Neural cell (in vitro differentiated cells): Measurements from ENCODE around the gene WDR5. TPM values are rescaled to one million over a fixed set of nuclear protein-coding genes. Genes with fewer than 3 reads are reported as not detected.

Experiments used
- H2AFZ ChIP-seq: fragments of 200-600, 300-800 bp; sonication (generic), shearing (Covaris generic); 2 replicates; pipeline ENCODE4 v1.6.0; 2014; ENCODE audit warnings: low read depth, mild to moderate bottlenecking, antibody characterized with exemption, low read length, moderate library complexity
- H3F3A ChIP-seq: fragments of 200-600 bp; shearing (Covaris generic); 2 replicates; pipeline ENCODE4 v1.6.1; 2016; ENCODE audit warnings: mild to moderate bottlenecking, moderate library complexity, mixed read lengths, antibody characterized with exemption, low read length; ENCODE audit not compliant: insufficient read depth, poor library complexity, severe bottlenecking
- H3K27ac ChIP-seq: fragments of 200-600, 300-800 bp; sonication (generic), shearing (Covaris generic); 2 replicates; pipeline ENCODE4 v1.5.1; 2014; ENCODE audit warnings: mild to moderate bottlenecking, low read length, moderate library complexity
- H3K27me3 ChIP-seq: fragments of 300-800, 200-600 bp; sonication (generic), shearing (Covaris generic); 2 replicates; pipeline ENCODE4 v1.6.0; 2014; ENCODE audit warnings: mild to moderate bottlenecking, low read depth, low read length, moderate library complexity; ENCODE audit not compliant: insufficient read depth
- H3K36me3 ChIP-seq: fragments of 300-800, 200-600 bp; sonication (generic), shearing (Covaris generic); 2 replicates; pipeline ENCODE4 v1.5.1; 2014; ENCODE audit warnings: mild to moderate bottlenecking, antibody characterized with exemption, low read length, moderate library complexity; ENCODE audit not compliant: insufficient read depth
- H3K4me2 ChIP-seq: fragments of 300-800, 200-600 bp; sonication (generic), shearing (Covaris generic); 2 replicates; pipeline ENCODE4 v1.6.0; 2014; ENCODE audit warnings: mild to moderate bottlenecking, low read length
- H3K4me3 ChIP-seq: fragments of 300-800, 200-600 bp; sonication (generic), shearing (Covaris generic); 2 replicates; pipeline ENCODE4 v1.5.1; 2014; ENCODE audit warnings: mild to moderate bottlenecking, low read length, moderate library complexity
- H3K79me2 ChIP-seq: fragments of 200-600 bp; shearing (Covaris generic); replicated peaks from 2 replicates; pipeline ENCODE4 v1.6.0; 2014; ENCODE audit warnings: mild to moderate bottlenecking, low read length, moderate library complexity; ENCODE audit not compliant: insufficient read depth
- H3K9ac ChIP-seq: fragments of 300-800, 200-600 bp; sonication (generic), shearing (Covaris generic); 2 replicates; pipeline ENCODE4 v1.6.1; 2016; ENCODE audit warnings: mild to moderate bottlenecking, low read length, mixed read lengths
- H3K9me2 ChIP-seq: fragments of 200-600 bp; shearing (Covaris generic); 2 replicates; pipeline ENCODE4 v1.6.1; 2016; ENCODE audit warnings: mild to moderate bottlenecking, low read length, mixed read lengths; ENCODE audit not compliant: insufficient read depth
- H3K9me3 ChIP-seq: fragments of 200-600, 300-800 bp; sonication (generic), shearing (Covaris generic); 2 replicates; pipeline ENCODE4 v1.6.1; 2016; ENCODE audit warnings: mild to moderate bottlenecking, mixed run types, low read length, moderate library complexity, mixed read lengths
- H4K20me1 ChIP-seq: fragments of 200-600 bp; shearing (Covaris generic); 2 replicates; pipeline ENCODE4 v1.6.1; 2016; ENCODE audit warnings: mild to moderate bottlenecking, mixed run types; ENCODE audit not compliant: insufficient read depth
- CTCF ChIP-seq: fragments of 450-650 bp; IDR thresholded peaks from 2 replicates; pipeline ENCODE4 v1.5.1; 2014; ENCODE audit warnings: antibody characterized with exemption, mild to moderate bottlenecking, moderate library complexity; ENCODE audit not compliant: poor library complexity, severe bottlenecking
- EP300 ChIP-seq: fragments of 450-650 bp; conservative IDR thresholded peaks from 2 replicates; pipeline ENCODE4 v1.6.1; 2014; ENCODE audit warnings: antibody characterized with exemption, mild to moderate bottlenecking, moderate library complexity; ENCODE audit not compliant: poor library complexity, severe bottlenecking
- EZH2 ChIP-seq: fragments of 200-600, 300-800 bp; shearing (Covaris generic), sonication (generic); IDR thresholded peaks from 2 replicates; pipeline ENCODE4 v1.6.1; 2014; ENCODE audit warnings: antibody characterized with exemption, low read length, borderline replicate concordance, mild to moderate bottlenecking; ENCODE audit not compliant: insufficient read depth, poor library complexity, severe bottlenecking
- MXI1 ChIP-seq: fragments of 450-650 bp; conservative IDR thresholded peaks from 2 replicates; pipeline ENCODE4 v1.6.1; 2014; ENCODE audit warnings: antibody characterized with exemption, mild to moderate bottlenecking; ENCODE audit not compliant: poor library complexity, severe bottlenecking
- POLR2AphosphoS5 ChIP-seq: IDR thresholded peaks from 2 replicates; pipeline ENCODE4 v1.6.1; 2012
- RAD21 ChIP-seq: fragments of 450-650 bp; conservative IDR thresholded peaks from 2 replicates; pipeline ENCODE4 v1.6.1; 2014; ENCODE audit warnings: antibody characterized with exemption, mild to moderate bottlenecking, moderate library complexity
- REST ChIP-seq: IDR thresholded peaks from 2 replicates; pipeline ENCODE4 v1.6.1; 2012; ENCODE audit warnings: borderline replicate concordance
- SMC3 ChIP-seq: fragments of 450-650 bp; conservative IDR thresholded peaks from 2 replicates; pipeline ENCODE4 v1.6.1; 2014; ENCODE audit warnings: antibody characterized with exemption, mild to moderate bottlenecking, moderate library complexity; ENCODE audit not compliant: poor library complexity
- TAF1 ChIP-seq: IDR thresholded peaks from 2 replicates; pipeline ENCODE4 v1.6.1; 2012; ENCODE audit warnings: low read depth
- polyA plus RNA-seq: library from polyadenylated mRNA; depleted of rRNA; stranded (reverse); fragments of >200 nt; gene quantifications from 2 replicates; pipeline ENCODE4 v1.2.3, GENCODE V29; 2014

WDR5 gene
- polyA plus RNA-seq, 1 donor from 2014 or later = 40.2 TPM

- Histone ChIP-seq H3K9me3 (no peaks in the 10 kb centered on the region), H3F3A (no peaks in the 10 kb centered on the region), H3K4me3 (no peak overlapping the region), H3K9me2 (no peaks in the 10 kb centered on the region), H3K36me3 (no peaks in the 10 kb centered on the region), H4K20me1 (no peaks in the 10 kb centered on the region), H3K27ac (no peak overlapping the region), H3K4me2 (no peak overlapping the region), H3K9ac (no peak overlapping the region), H2AFZ (no peak overlapping the region), H3K27me3 (no peaks in the 10 kb centered on the region), H3K79me2 (no peaks in the 10 kb centered on the region)
- no peak for TF ChIP-seq TAF1
- no peak for TF ChIP-seq MXI1
- no peak for TF ChIP-seq SMC3
- no peak for TF ChIP-seq REST
- no peak for TF ChIP-seq EZH2
- no peak for TF ChIP-seq POLR2AphosphoS5
Measured at GRCh38 chr9:134162926-134163370, 27.1 kb downstream of the WDR5 start.

GRCh38 chr9:134163371-134164196 is 27.7 kb downstream of the WDR5 start:
- no peak overlapping the region for H3K4me3 ChIP-seq
- H3K4me2 ChIP-seq = no peak overlapping the region
- no peaks in the 10 kb centered on the region for H3K9me2 ChIP-seq
- no peaks in the 10 kb centered on the region for H3K79me2 ChIP-seq
- H3K9me3 ChIP-seq = no peaks in the 10 kb centered on the region
- no peaks in the 10 kb centered on the region for H3K27me3 ChIP-seq
- no peak overlapping the region for H3K27ac ChIP-seq
- no peaks in the 10 kb centered on the region for H3K36me3 ChIP-seq
- H3K9ac ChIP-seq = no peak overlapping the region
- H2AFZ ChIP-seq = no peak overlapping the region
- TF ChIP-seq POLR2AphosphoS5 (no peak), CTCF (no peak), EP300 (no peak), REST (no peak), EZH2 (no peak), RAD21 (no peak)
- no peaks in the 10 kb centered on the region for H3F3A ChIP-seq
- no peaks in the 10 kb centered on the region for H4K20me1 ChIP-seq
